ENCODE results near the gene SLC12A8. TPM values are rescaled to one million over a fixed set of nuclear protein-coding genes. Genes with fewer than 3 reads are reported as not detected.

SLC12A8 gene
- polyA plus RNA-seq, 1 of the 3 experiments (the other 2 are of a cell fraction) = 7.5 TPM

DNA sequence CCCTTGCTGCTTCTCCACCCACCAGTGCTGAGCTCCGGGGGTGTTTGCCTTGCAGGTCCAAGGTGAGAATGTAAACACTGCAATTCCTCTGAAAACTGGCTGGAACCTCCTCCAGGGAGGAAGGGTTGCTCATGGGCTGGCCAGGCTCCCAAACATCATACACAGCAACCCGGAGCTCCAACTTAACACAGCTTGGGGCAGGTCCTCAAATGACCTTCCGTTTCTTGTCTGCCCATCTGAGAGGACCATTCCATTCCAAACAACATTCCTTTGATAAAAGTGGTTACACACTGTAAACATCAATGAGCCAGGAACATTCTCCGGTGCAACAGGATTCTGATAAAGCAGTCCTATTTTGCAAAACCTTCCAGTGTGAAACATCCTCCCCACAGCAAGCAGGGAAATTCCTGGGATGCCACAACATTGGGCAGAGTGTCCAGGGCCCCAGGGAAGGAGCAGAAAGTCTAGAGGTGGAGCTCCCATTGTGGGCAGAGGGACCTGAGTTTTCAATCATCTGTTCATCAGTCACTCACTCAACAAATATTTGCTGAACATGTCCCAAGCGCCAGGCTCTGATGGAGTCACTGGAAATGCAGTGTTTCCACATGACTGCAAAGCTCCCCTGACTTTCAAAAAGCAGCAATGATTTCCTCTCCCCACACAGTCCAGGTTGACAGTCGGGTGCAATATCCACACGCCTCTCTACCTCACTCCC, 149.5 kb downstream of the SLC12A8 start (continued):
- TF ChIP-seq, protein P1, sequence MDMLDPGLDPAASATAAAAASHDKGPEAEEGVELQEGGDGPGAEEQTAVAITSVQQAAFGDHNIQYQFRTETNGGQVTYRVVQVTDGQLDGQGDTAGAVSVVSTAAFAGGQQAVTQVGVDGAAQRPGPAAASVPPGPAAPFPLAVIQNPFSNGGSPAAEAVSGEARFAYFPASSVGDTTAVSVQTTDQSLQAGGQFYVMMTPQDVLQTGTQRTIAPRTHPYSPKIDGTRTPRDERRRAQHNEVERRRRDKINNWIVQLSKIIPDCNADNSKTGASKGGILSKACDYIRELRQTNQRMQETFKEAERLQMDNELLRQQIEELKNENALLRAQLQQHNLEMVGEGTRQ (IDR thresholded peaks at IDR 0.05; ENCODE audit: borderline replicate concordance, low read depth, low read length) = no peak
- TF ChIP-seq RCOR1 (IDR thresholded peaks at IDR 0.05; ENCODE audit: low read length) = no peak
- TF ChIP-seq RFX5 (IDR thresholded peaks at IDR 0.05; ENCODE audit: low read length) = no peak
- TF ChIP-seq, protein P2, sequence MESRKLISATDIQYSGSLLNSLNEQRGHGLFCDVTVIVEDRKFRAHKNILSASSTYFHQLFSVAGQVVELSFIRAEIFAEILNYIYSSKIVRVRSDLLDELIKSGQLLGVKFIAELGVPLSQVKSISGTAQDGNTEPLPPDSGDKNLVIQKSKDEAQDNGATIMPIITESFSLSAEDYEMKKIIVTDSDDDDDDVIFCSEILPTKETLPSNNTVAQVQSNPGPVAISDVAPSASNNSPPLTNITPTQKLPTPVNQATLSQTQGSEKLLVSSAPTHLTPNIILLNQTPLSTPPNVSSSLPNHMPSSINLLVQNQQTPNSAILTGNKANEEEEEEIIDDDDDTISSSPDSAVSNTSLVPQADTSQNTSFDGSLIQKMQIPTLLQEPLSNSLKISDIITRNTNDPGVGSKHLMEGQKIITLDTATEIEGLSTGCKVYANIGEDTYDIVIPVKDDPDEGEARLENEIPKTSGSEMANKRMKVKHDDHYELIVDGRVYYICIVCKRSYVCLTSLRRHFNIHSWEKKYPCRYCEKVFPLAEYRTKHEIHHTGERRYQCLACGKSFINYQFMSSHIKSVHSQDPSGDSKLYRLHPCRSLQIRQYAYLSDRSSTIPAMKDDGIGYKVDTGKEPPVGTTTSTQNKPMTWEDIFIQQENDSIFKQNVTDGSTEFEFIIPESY (IDR thresholded peaks at IDR 0.05; ENCODE audit: borderline replicate concordance, low read depth) = no peak
- peak; percentile 92 for TF ChIP-seq TEAD4 (IDR thresholded peaks at IDR 0.05; ENCODE audit: borderline replicate concordance, insufficient read depth)
- no peak for TF ChIP-seq NRF1 (IDR thresholded peaks at IDR 0.05; ENCODE audit: low read depth, low read length)
- TF ChIP-seq SIN3A (IDR thresholded peaks at IDR 0.05; ENCODE audit: borderline replicate concordance, low read depth, low read length) = no peak

DNA sequence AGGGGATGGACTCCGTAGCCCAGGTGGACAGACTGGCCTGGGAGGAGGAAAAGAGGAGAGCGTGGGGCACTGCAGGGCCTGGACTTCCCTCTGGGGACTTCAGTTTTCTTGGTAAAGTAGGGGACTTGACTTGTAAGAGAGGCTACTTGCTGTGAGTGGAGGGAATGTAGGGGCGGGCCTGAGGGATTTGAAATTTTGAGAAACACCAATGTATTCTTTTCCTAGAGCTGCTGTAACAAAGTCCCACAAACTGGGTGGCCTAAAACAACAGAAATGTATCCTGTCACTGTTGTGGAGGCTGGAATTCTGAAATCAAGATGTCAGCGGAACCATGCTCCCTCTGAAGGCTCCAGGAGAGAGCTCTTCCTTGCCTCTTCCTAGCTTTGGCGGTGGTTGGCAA, 150.9 kb downstream of the SLC12A8 start:
- no peak overlapping the region for H3K9ac ChIP-seq

DNA sequence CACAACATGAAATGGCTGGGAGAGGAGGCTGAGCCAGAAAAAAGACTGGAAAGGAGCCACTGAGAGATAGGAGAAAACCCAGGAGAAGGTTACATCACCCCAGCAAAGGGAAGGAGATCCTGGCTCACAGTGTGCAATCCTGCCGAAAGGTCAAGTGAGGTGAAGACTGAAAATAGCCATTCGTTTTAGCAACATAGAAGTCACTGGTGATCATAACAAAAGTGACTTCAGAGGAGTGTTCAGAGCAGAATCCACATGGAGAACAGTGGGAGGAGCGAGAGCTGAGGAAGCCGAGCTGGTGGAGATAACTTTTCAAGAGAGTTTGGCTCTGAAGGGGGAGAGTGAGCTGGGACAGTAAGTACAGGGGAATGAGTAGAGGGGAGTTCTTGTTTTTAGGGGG, 151.4 kb downstream of the SLC12A8 start:
- H4K20me1 ChIP-seq (ENCODE audit: insufficient read depth) = no peaks in the 10 kb centered on the region
- TF ChIP-seq, protein P2 (IDR thresholded peaks at IDR 0.05; ENCODE audit: borderline replicate concordance, low read depth) = no peak
- no peak for TF ChIP-seq NFIC (IDR thresholded peaks at IDR 0.05; ENCODE audit: borderline replicate concordance)
- TF ChIP-seq, protein P3, sequence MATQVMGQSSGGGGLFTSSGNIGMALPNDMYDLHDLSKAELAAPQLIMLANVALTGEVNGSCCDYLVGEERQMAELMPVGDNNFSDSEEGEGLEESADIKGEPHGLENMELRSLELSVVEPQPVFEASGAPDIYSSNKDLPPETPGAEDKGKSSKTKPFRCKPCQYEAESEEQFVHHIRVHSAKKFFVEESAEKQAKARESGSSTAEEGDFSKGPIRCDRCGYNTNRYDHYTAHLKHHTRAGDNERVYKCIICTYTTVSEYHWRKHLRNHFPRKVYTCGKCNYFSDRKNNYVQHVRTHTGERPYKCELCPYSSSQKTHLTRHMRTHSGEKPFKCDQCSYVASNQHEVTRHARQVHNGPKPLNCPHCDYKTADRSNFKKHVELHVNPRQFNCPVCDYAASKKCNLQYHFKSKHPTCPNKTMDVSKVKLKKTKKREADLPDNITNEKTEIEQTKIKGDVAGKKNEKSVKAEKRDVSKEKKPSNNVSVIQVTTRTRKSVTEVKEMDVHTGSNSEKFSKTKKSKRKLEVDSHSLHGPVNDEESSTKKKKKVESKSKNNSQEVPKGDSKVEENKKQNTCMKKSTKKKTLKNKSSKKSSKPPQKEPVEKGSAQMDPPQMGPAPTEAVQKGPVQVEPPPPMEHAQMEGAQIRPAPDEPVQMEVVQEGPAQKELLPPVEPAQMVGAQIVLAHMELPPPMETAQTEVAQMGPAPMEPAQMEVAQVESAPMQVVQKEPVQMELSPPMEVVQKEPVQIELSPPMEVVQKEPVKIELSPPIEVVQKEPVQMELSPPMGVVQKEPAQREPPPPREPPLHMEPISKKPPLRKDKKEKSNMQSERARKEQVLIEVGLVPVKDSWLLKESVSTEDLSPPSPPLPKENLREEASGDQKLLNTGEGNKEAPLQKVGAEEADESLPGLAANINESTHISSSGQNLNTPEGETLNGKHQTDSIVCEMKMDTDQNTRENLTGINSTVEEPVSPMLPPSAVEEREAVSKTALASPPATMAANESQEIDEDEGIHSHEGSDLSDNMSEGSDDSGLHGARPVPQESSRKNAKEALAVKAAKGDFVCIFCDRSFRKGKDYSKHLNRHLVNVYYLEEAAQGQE (IDR thresholded peaks at IDR 0.05; ENCODE audit: low read depth, low read length) = no peak
- no peaks in the 10 kb centered on the region for H3K36me3 ChIP-seq (replicated peaks in 1 of 2; ENCODE audit: control insufficient read depth in 1 of 2, insufficient read depth in 2 of 2, low read length in 1 of 2)
- no peak overlapping the region for H2AFZ ChIP-seq (ENCODE audit: low read depth)
- H3K4me2 ChIP-seq = no peak overlapping the region
- WGBS (ENCODE audit: low lambda C conversion rate) = 91% methylated on average over 4 of the region's 4 CpGs
- ChIA-PET POLR2A (no interaction called here), CTCF (no interaction called here)
- H3K4me1 ChIP-seq (ENCODE audit: control insufficient read depth in 1 of 2, insufficient read depth in 2 of 2, low read depth in 1 of 2, low read length in 1 of 2) = peaks cover 14 to 22% of the 10 kb centered on the region in 2 experiments
- H3K9ac ChIP-seq = no peak overlapping the region
- no peak for DNase-seq
- H3K4me3 ChIP-seq (ENCODE audit: low read depth in 2 of 2, low read length in 1 of 2) = no peak overlapping the region
- no peak overlapping the region for H3K27ac ChIP-seq (ENCODE audit: low read depth in 2 of 2, low read length in 1 of 2)
- H3K9me3 ChIP-seq = no peaks in the 10 kb centered on the region
- no peaks in the 10 kb centered on the region for H3K9me2 ChIP-seq
- H3F3A ChIP-seq (replicated peaks; ENCODE audit: insufficient read depth) = peaks cover 27% of the 10 kb centered on the region
- H3K27me3 ChIP-seq (ENCODE audit: insufficient read depth) = no peaks in the 10 kb centered on the region
- 0 out of 2 replicates have a peak, but pooled peaks cover 3% of the 10 kb centered on the region for H3K79me2 ChIP-seq (ENCODE audit: insufficient read depth)

More for the DNA sequence above, 150.9 kb downstream of the SLC12A8 start:
- H3K36me3 ChIP-seq (replicated peaks in 1 of 2; ENCODE audit: control insufficient read depth in 1 of 2, insufficient read depth in 2 of 2, low read length in 1 of 2) = no peaks in the 10 kb centered on the region
- CTCF ChIA-PET = no interaction called here
- no peak for TF ChIP-seq POLR2AphosphoS5 (IDR thresholded peaks at IDR 0.05; ENCODE audit: low read depth, low read length)
- TF ChIP-seq FOXJ3 (CRISPR knock-in tag; IDR thresholded peaks at IDR 0.05) = no peak
- DNase-seq = no peak
- no peaks in the 10 kb centered on the region for H3K79me2 ChIP-seq (ENCODE audit: insufficient read depth)
- no peak overlapping the region for H2AFZ ChIP-seq (ENCODE audit: low read depth)
- peaks cover 10 to 22% of the 10 kb centered on the region in 2 experiments for H3K4me1 ChIP-seq (ENCODE audit: control insufficient read depth in 1 of 2, insufficient read depth in 2 of 2, low read depth in 1 of 2, low read length in 1 of 2)
- H3K27me3 ChIP-seq (ENCODE audit: insufficient read depth) = no peaks in the 10 kb centered on the region
- H3K27ac ChIP-seq (ENCODE audit: low read depth in 2 of 2, low read length in 1 of 2) = 0 out of 4 replicates have a peak overlapping the region, but pooled peaks of 1 of the 2 experiments have one; percentile 74
- H3F3A ChIP-seq (replicated peaks; ENCODE audit: insufficient read depth) = peaks cover 23% of the 10 kb centered on the region
- no peaks in the 10 kb centered on the region for H4K20me1 ChIP-seq (ENCODE audit: insufficient read depth)
- no peak overlapping the region for H3K4me3 ChIP-seq (ENCODE audit: low read depth in 2 of 2, low read length in 1 of 2)
- 98% methylated on average over 5 of the region's 5 CpGs for WGBS (ENCODE audit: low lambda C conversion rate)
- POLR2A ChIA-PET = no interaction called here
- no peaks in the 10 kb centered on the region for H3K9me2 ChIP-seq
- no peaks in the 10 kb centered on the region for H3K9me3 ChIP-seq
- H3K4me2 ChIP-seq = no peak overlapping the region

Measured in SK-N-SH (cell line).